Brain microvascular endothelial cell (primary cell): ENCODE results near the gene RGPD4.
"Not testable (repeated sequence)": the region's sequence is repeated elsewhere in the genome, so short reads cannot be mapped to it uniquely, and the experiment has no call there.

Experiments
- DNase-seq: peaks from one replicate; pipeline ENCODE4 v3.0.0-alpha.2; 2020
- H3K27ac ChIP-seq: fragments of 250-450 bp; sonication (Bioruptor Pico); 2 replicates; pipeline ENCODE4 v1.5.1; 2020; ENCODE audit warnings: mild to moderate bottlenecking, moderate library complexity
- H3K27me3 ChIP-seq: fragments of 250-450 bp; sonication (Bioruptor Pico); replicated peaks from 2 replicates; pipeline ENCODE4 v1.5.1; 2020; ENCODE audit warnings: mild to moderate bottlenecking
- H3K36me3 ChIP-seq: fragments of 250-450 bp; sonication (Bioruptor Pico); replicated peaks from 2 replicates; pipeline ENCODE4 v1.5.1; 2020; ENCODE audit warnings: mild to moderate bottlenecking
- H3K4me3 ChIP-seq: 2 replicates; pipeline ENCODE4 v1.5.1; 2011; ENCODE audit warnings: low read depth, mild to moderate bottlenecking, control low read depth, low read length, moderate library complexity
- in situ Hi-C: cut with HindIII; loops from 2 replicates; pipeline ENCODE4 v1.10.0; 2017; ENCODE audit warnings: low sequenced_read_pairs, low pct_ligation_motif_present
- TF ChIP-seq, protein P1 (sequence below): IDR thresholded peaks from 2 replicates; pipeline ENCODE4 v1.5.1; 2011; ENCODE audit warnings: low read depth, mild to moderate bottlenecking, moderate library complexity, low read length, control low read depth, inconsistent platforms; ENCODE audit errors: missing control alignments

Gene RGPD4

DNA sequence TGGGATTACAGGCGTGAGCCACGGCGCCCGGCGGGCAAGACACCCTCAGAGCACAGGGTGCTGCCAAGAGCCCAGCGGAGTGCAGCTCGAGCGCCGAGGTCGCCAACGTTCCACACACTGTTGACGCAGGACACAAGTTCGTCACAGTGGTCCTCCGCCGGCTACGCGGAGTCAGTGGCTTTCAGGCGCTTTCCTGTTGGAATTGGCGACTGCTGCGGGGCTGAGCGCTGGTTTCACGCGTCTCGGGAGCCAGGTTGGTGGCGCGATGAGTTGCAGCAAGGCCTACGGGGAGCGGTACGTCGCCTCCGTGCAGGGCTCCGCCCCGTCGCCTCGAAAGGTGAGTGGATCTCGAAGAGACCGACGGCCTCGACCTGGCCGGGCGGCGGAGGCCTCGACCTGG is at the start of gene RGPD4:
RGPD4 (plus strand) TSS at position 144 of the 400 bp plus-strand sequence; CDS start at position 266, 122 bp downstream.
- in situ Hi-C loops, H3K27ac ChIP-seq, H3K27me3 ChIP-seq, DNase-seq, H3K36me3 ChIP-seq, H3K4me3 ChIP-seq: not testable (repeated sequence)

DNA sequence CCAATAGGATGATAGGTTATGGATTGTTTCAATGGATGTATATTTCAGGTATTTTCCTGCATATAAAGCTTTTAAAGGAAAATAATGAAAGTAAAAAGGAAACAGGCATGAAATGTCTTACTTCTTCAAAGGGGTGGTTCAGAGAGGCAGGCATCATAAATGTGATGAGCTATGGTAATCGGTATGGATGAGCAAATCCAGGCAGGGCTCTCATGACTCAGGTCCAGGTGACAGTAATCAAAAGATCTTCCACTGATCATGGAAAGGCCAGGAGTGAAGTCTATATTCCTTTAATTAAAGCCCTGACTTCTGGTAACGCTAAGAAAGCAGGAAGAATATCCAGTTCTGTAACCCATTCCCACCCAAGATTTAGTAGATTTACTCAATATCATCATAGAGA is 48.7 kb upstream of the RGPD4 start:
- H3K36me3 ChIP-seq = no peaks in the 10 kb centered on the region
- TF ChIP-seq, protein P1, sequence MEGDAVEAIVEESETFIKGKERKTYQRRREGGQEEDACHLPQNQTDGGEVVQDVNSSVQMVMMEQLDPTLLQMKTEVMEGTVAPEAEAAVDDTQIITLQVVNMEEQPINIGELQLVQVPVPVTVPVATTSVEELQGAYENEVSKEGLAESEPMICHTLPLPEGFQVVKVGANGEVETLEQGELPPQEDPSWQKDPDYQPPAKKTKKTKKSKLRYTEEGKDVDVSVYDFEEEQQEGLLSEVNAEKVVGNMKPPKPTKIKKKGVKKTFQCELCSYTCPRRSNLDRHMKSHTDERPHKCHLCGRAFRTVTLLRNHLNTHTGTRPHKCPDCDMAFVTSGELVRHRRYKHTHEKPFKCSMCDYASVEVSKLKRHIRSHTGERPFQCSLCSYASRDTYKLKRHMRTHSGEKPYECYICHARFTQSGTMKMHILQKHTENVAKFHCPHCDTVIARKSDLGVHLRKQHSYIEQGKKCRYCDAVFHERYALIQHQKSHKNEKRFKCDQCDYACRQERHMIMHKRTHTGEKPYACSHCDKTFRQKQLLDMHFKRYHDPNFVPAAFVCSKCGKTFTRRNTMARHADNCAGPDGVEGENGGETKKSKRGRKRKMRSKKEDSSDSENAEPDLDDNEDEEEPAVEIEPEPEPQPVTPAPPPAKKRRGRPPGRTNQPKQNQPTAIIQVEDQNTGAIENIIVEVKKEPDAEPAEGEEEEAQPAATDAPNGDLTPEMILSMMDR = no peak
- no peak overlapping the region for H3K27ac ChIP-seq
- no peaks in the 10 kb centered on the region for H3K27me3 ChIP-seq
- in situ Hi-C loops = no loop called here
- DNase-seq = no peak
- H3K4me3 ChIP-seq = no peak overlapping the region

DNA sequence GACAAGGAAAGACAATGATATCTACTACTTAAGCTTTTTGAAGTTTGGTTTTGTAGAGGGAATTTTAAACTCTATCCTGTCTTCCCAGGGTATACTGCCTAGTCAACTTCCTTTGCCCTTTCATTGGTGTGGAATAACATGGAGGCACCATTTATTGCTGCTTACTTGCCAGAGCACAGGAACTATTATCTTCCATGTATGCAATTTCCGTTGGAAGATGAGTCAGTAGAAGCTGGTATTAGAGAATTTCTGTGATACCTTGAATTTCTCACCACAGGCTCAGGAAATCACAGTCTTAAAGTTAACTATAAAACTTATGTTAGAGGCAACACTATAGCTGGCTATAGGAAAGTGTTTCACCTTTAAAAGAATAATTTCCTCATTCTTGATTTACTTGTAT is 40.9 kb upstream of the RGPD4 start:
- no peak for DNase-seq
- TF ChIP-seq, protein P1 = no peak
- Histone ChIP-seq H3K27me3 (no peaks in the 10 kb centered on the region), H3K27ac (no peak overlapping the region), H3K4me3 (no peak overlapping the region), H3K36me3 (no peaks in the 10 kb centered on the region)
- in situ Hi-C loops = no loop called here

DNA sequence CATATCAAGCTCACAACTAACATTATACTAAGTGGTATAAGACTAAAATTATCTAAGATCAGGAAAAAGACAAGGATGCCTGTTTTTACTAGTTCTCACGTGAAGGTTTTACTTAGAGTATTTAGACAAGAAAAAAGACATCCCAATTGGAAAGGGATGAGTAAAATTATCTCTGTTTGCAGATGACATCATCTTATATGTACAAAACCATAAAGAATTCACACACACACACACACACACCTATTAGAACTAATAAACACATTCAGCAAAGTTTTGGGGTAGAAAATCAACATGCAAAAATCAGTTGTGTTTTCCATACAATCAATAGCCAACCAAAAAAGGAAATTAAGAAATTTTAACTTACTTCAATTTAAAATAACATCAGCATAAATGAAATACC is 35.9 kb upstream of the RGPD4 start:
- no peak for DNase-seq

DNA sequence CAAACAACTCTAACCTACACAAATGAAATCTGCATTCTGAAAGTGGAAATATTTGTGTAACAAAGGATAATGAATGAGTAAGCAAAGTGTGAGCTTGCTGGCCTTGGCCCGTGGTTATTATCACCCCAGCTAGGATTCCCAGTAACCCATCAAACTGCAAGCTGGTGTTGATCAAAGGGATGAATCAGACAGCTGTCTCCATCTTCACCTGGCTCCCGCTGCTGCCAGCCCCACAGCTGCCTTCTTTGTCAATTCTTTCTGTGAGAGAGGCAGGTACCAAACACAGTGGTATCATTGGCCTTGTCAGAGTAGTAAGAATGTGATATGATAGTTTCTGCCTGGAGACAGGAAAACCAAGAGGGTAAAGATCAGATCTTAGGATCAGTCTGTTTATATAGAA is 25.2 kb upstream of the RGPD4 start:
- no peak for DNase-seq
- Histone ChIP-seq H3K27ac (no peak overlapping the region), H3K4me3 (no peak overlapping the region), H3K36me3 (no peaks in the 10 kb centered on the region), H3K27me3 (no peaks in the 10 kb centered on the region)
- TF ChIP-seq, protein P1 = no peak
- in situ Hi-C loops = no loop called here

More for the DNA sequence above, 35.9 kb upstream of the RGPD4 start:
- in situ Hi-C loops = no loop called here
- Histone ChIP-seq H3K27ac (no peak overlapping the region), H3K4me3 (no peak overlapping the region), H3K36me3 (no peaks in the 10 kb centered on the region), H3K27me3 (no peaks in the 10 kb centered on the region)
- TF ChIP-seq, protein P1 = no peak

DNA sequence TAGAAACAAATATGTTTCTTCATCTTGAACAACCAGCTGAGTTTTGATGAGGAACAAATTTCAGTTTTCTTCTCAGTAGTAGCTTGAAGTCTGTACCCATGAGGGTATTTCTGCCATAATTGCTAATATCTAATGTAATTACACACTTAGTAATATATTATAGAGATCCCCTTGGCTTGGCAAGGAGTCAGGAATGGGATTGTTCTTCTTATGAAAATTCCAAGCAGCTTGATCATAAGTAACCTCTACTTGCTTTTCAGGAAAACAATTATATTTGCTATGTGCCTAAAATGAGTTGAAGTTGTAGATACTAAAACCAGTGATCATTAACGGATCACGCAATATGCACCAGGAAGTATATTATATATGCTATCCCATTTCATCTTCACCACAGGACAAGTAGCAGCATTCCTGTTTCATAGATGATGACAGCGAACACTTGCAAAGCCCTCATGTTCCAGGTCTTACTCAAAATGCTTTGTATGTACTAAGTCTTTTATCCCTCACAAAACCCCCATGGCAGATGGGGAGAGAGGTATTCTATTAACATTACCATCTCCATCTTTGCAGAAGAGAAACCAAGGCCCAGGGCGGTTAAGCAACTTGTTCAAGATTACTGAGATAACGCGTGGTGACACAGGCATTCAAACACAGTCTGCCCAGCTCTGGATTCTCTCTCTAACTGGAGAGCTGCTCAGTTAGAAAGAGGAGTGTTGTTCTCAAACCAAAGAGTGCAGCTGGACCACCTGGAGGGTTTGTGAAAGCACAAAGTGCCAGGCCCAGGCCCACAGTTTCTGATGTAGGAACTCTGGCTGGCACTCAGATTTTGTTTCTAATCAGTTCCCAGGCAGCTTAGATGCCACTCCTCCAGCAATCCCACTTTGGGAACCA is 21.8 kb upstream of the RGPD4 start:
- no peaks in the 10 kb centered on the region for H3K27me3 ChIP-seq
- H3K27ac ChIP-seq = no peak overlapping the region
- no peak overlapping the region for H3K4me3 ChIP-seq
- TF ChIP-seq, protein P1 = no peak
- H3K36me3 ChIP-seq = no peaks in the 10 kb centered on the region
- in situ Hi-C loops = no loop called here
- DNase-seq = peak; percentile 29
